ENCODE results near the gene ASB18. TPM values are rescaled to one million over a fixed set of nuclear protein-coding genes. Genes with fewer than 3 reads are reported as not detected.

ASB18 gene
- total and polyA plus RNA-seq, 2 of the 13 experiments (the other 11 are each of a cell fraction or from before 2014, with no cell fraction given): not detected

GRCh38 chr2:236204953-236205352, 59.3 kb downstream of the ASB18 start:
- DNase-seq (ENCODE audit: low spot score) (no peak), ATAC-seq (no peak), FAIRE-seq (no peak)
- 23% methylated on average over 5 of the region's 5 CpGs for WGBS (ENCODE audit: low lambda C conversion rate)
- ChIA-PET CTCF (ENCODE audit: low intra/inter-chr PET ratio, low total read pairs) (no interaction called here), POLR2A (no interaction called here)
- Histone ChIP-seq H2AFZ (ENCODE audit: low read length) (no peak overlapping the region), H3K9ac (ENCODE audit: insufficient read depth, low read depth, low read length) (no peak overlapping the region), H3K36me3 (replicated peaks in 1 of 2; ENCODE audit: control insufficient read depth in 1 of 2, insufficient read depth in 2 of 2, low read length in 2 of 2) (no peaks in the 10 kb centered on the region), H4K20me1 (ENCODE audit: insufficient read depth, low read length) (no peaks in the 10 kb centered on the region), H3K4me1 (ENCODE audit: insufficient read depth, low read length) (no peaks in the 10 kb centered on the region), H3K9me3 (ENCODE audit: low read length) (no peaks in the 10 kb centered on the region), H3K4me3 (replicated peaks in 1 of 3; ENCODE audit: insufficient read depth in 1 of 3, low read depth in 2 of 3, low read length in 3 of 3) (no peak overlapping the region), H3K27me3 (ENCODE audit: control insufficient read depth in 1 of 2, insufficient read depth in 2 of 2, low read length in 2 of 2) (peaks cover 0 to 58% of the 10 kb centered on the region in 2 experiments; a peak in 3 of 5 replicates), H3K79me2 (ENCODE audit: insufficient read depth, low read length) (no peaks in the 10 kb centered on the region), H3K4me2 (ENCODE audit: low read depth, low read length) (no peak overlapping the region), H3K27ac (ENCODE audit: extremely low read length, insufficient read depth, low read length) (no peak overlapping the region)
- BruUV-seq (replicated peaks): no TSS peak
- in situ Hi-C loops (cut with HindIII; ENCODE audit: extremely low pct_ligation_motif_present, low pct_unique_long_range_greater_than_20kb) (no loop called here), intact Hi-C loops (cut with micrococcal nuclease; ENCODE audit: unreplicated experiment) (no loop called here)
- TF ChIP-seq ATF7 (IDR thresholded peaks at IDR 0.05) (0 out of 2 replicates have a peak, but pooled peaks have one; percentile 35), ATF7 (CRISPR knock-in tag; IDR thresholded peaks at IDR 0.05) (no peak), CEBPB (IDR thresholded peaks at IDR 0.05; ENCODE audit: borderline replicate concordance, low read depth, low read length) (peak; percentile 77; the same call in 1 of the 2 replicates), MNT (IDR thresholded peaks at IDR 0.05) (no peak)

DNA sequence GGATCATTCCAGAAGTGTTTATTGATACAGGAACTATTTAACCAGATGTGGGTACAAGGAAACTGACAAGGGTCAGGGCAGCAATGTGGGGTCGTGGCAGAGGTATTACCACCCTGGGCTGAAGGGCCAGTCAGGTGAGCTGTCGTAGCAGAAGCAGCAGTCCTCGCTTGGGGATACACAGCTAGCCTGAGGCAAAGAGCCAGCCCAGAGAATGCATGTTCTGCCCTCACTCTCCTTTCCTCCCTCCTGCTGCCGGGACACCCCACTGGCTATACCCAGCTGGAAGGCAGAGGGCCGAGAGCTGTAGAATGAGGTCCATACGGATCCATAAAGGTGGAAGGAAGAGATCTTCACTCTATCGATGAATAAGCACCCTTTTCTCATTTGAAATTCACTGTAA, 63.8 kb downstream of the ASB18 start:
- Histone ChIP-seq H3K9me3 (ENCODE audit: low read length) (no peaks in the 10 kb centered on the region), H3K4me1 (ENCODE audit: insufficient read depth, low read length) (no peaks in the 10 kb centered on the region), H3K27ac (ENCODE audit: extremely low read length, insufficient read depth, low read length) (no peak overlapping the region), H3K27me3 (ENCODE audit: control insufficient read depth in 1 of 2, insufficient read depth in 2 of 2, low read length in 2 of 2) (peaks cover 1 to 36% of the 10 kb centered on the region in 2 experiments; a peak in 3 of 5 replicates), H4K20me1 (ENCODE audit: insufficient read depth, low read length) (no peaks in the 10 kb centered on the region), H3K4me2 (ENCODE audit: low read depth, low read length) (no peak overlapping the region), H3K79me2 (ENCODE audit: insufficient read depth, low read length) (no peaks in the 10 kb centered on the region), H3K4me3 (replicated peaks in 1 of 3; ENCODE audit: insufficient read depth in 1 of 3, low read depth in 2 of 3, low read length in 3 of 3) (no peak overlapping the region), H3K36me3 (replicated peaks in 1 of 2; ENCODE audit: control insufficient read depth in 1 of 2, insufficient read depth in 2 of 2, low read length in 2 of 2) (no peaks in the 10 kb centered on the region), H2AFZ (ENCODE audit: low read length) (no peak overlapping the region), H3K9ac (ENCODE audit: insufficient read depth, low read depth, low read length) (no peak overlapping the region)
- no peak for ATAC-seq
- TF ChIP-seq TEAD3 (CRISPR knock-in tag; optimal IDR thresholded peaks at IDR 0.05; ENCODE audit: borderline replicate concordance) (no peak), MYC (CRISPR knock-in tag; IDR thresholded peaks at IDR 0.05; ENCODE audit: borderline replicate concordance) (no peak), SIN3B (IDR thresholded peaks at IDR 0.05; ENCODE audit: low read length) (no peak), CCAR2 (optimal IDR thresholded peaks at IDR 0.05; ENCODE audit: low read depth, low read length) (no peak), TMF1 (CRISPR knock-in tag; IDR thresholded peaks at IDR 0.05; ENCODE audit: low read depth) (no peak), EZH2 (conservative IDR thresholded peaks at IDR 0.05; ENCODE audit: low read depth, low read length) (no peak), STAT5B (CRISPR knock-in tag; IDR thresholded peaks at IDR 0.05) (no peak), FOXO1 (CRISPR knock-in tag; IDR thresholded peaks at IDR 0.05) (no peak), ZNF224 (CRISPR knock-in tag; IDR thresholded peaks at IDR 0.05) (no peak), ZFY (CRISPR knock-in tag; IDR thresholded peaks at IDR 0.05) (no peak), ZNF552 (CRISPR knock-in tag; IDR thresholded peaks at IDR 0.05; ENCODE audit: borderline replicate concordance) (no peak), U2AF1 (optimal IDR thresholded peaks at IDR 0.05; ENCODE audit: low read depth, low read length) (no peak)
- TF ChIP-seq, protein P1, sequence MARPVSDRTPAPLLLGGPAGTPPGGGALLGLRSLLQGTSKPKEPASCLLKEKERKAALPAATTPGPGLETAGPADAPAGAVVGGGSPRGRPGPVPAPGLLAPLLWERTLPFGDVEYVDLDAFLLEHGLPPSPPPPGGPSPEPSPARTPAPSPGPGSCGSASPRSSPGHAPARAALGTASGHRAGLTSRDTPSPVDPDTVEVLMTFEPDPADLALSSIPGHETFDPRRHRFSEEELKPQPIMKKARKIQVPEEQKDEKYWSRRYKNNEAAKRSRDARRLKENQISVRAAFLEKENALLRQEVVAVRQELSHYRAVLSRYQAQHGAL (CRISPR knock-in tag; IDR thresholded peaks at IDR 0.05; ENCODE audit: not compliant biosample characterization): no peak
- 7% methylated on average over 6 of the region's 7 CpGs for WGBS (ENCODE audit: low lambda C conversion rate)
- FAIRE-seq: no peak
- POLR2A ChIA-PET: no interaction called here
- CTCF ChIA-PET (ENCODE audit: low intra/inter-chr PET ratio, low total read pairs): no interaction called here
- in situ Hi-C loops (cut with HindIII; ENCODE audit: extremely low pct_ligation_motif_present, low pct_unique_long_range_greater_than_20kb): no loop called here
- intact Hi-C loops (cut with micrococcal nuclease; ENCODE audit: unreplicated experiment): no loop called here
- no TSS peak for BruUV-seq (replicated peaks)
- no peak for DNase-seq (ENCODE audit: low spot score)
